H9 (cell line): ENCODE data around the gene ZNF117. TPM values are rescaled to one million over a fixed set of nuclear protein-coding genes. Genes with fewer than 3 reads are reported as not detected.

Experiments
- DNase-seq: peaks from one replicate; pipeline ENCODE4 v3.0.0-alpha.2; 2017
- H2AFZ ChIP-seq: one replicate; pipeline ENCODE4 v1.6.1; 2013; ENCODE audit warnings: mild to moderate bottlenecking, low read length, control low read depth, moderate library complexity
- H2AK5ac ChIP-seq: 2 replicates; pipeline ENCODE4 v1.6.1; 2013; ENCODE audit warnings: low read length, control low read depth, mixed read lengths; ENCODE audit not compliant: insufficient read length
- H2BK120ac ChIP-seq: one replicate; pipeline ENCODE4 v1.6.1; 2013; ENCODE audit warnings: low read depth, mild to moderate bottlenecking, low read length, control low read depth, inconsistent platforms; ENCODE audit not compliant: poor library complexity, severe bottlenecking
- H2BK12ac ChIP-seq: 2 replicates; pipeline ENCODE4 v1.6.1; 2013; ENCODE audit warnings: low read length, control low read depth, mixed read lengths, low read depth; ENCODE audit not compliant: insufficient read length
- H2BK15ac ChIP-seq: 2 replicates; pipeline ENCODE4 v1.6.1; 2013; ENCODE audit warnings: low read depth, low read length, control low read depth
- H2BK20ac ChIP-seq: one replicate; pipeline ENCODE4 v1.6.1; 2013; ENCODE audit warnings: low read depth, mild to moderate bottlenecking, low read length, control low read depth, inconsistent platforms; ENCODE audit not compliant: poor library complexity, severe bottlenecking
- H2BK5ac ChIP-seq: 2 replicates; pipeline ENCODE4 v1.6.1; 2013; ENCODE audit warnings: low read length, control low read depth, mixed read lengths; ENCODE audit not compliant: insufficient read length
- H3K14ac ChIP-seq: 2 replicates; pipeline ENCODE4 v1.6.1; 2013; ENCODE audit warnings: low read length, control low read depth; ENCODE audit not compliant: insufficient read depth
- H3K18ac ChIP-seq: 2 replicates; pipeline ENCODE4 v1.6.1; 2013; ENCODE audit warnings: low read depth, mild to moderate bottlenecking, mixed read lengths, low read length, control low read depth; ENCODE audit not compliant: insufficient read length
- H3K23ac ChIP-seq: 2 replicates; pipeline ENCODE4 v1.6.1; 2013; ENCODE audit warnings: low read length, control low read depth, mixed read lengths, low read depth; ENCODE audit not compliant: insufficient read length
- H3K23me2 ChIP-seq: 2 replicates; pipeline ENCODE4 v1.6.1; 2013; ENCODE audit warnings: low read depth, mild to moderate bottlenecking, mixed read lengths, low read length, control low read depth; ENCODE audit not compliant: insufficient read length, poor library complexity, severe bottlenecking
- H3K27ac ChIP-seq: 2 replicates; pipeline ENCODE4 v1.5.1; 2013; ENCODE audit warnings: low read length, control low read depth, mixed read lengths, low read depth; ENCODE audit not compliant: insufficient read length
- H3K27me3 ChIP-seq: 2 replicates; pipeline ENCODE4 v1.6.1; 2013; ENCODE audit warnings: low read length, control low read depth, inconsistent platforms; ENCODE audit not compliant: insufficient read depth
- H3K4ac ChIP-seq: 2 replicates; pipeline ENCODE4 v1.6.1; 2013; ENCODE audit warnings: low read depth, mild to moderate bottlenecking, control low read depth, inconsistent platforms, low read length, moderate library complexity
- H3K4me1 ChIP-seq: 2 replicates; pipeline ENCODE4 v1.6.1; 2013; ENCODE audit warnings: low read length, control low read depth, inconsistent platforms; ENCODE audit not compliant: insufficient read depth
- H3K4me2 ChIP-seq: 2 replicates; pipeline ENCODE4 v1.6.1; 2013; ENCODE audit warnings: low read length, control low read depth, mixed read lengths; ENCODE audit not compliant: insufficient read length, insufficient read depth
- H3K56ac ChIP-seq: 2 replicates; pipeline ENCODE4 v1.6.1; 2013; ENCODE audit warnings: low read depth, mild to moderate bottlenecking, mixed read lengths, low read length, control low read depth; ENCODE audit not compliant: insufficient read length
- H3K79me1 ChIP-seq: 2 replicates; pipeline ENCODE4 v1.6.1; 2013; ENCODE audit warnings: low read depth, mild to moderate bottlenecking, moderate library complexity, low read length, control low read depth, inconsistent platforms; ENCODE audit not compliant: insufficient read depth, poor library complexity, severe bottlenecking
- H3K79me2 ChIP-seq: 2 replicates; pipeline ENCODE4 v1.6.1; 2013; ENCODE audit warnings: low read length, control low read depth, inconsistent platforms; ENCODE audit not compliant: insufficient read depth
- H3K9ac ChIP-seq: 2 replicates; pipeline ENCODE4 v1.6.1; 2013; ENCODE audit warnings: low read length, control low read depth, mixed read lengths; ENCODE audit not compliant: insufficient read length; ENCODE audit errors: extremely low read depth
- H3K9me3 ChIP-seq: one replicate; pipeline ENCODE4 v1.6.1; 2013; ENCODE audit warnings: low read depth, low read length, inconsistent platforms; ENCODE audit not compliant: control insufficient read depth
- H3T11ph ChIP-seq: one replicate; pipeline ENCODE4 v1.6.1; 2013; ENCODE audit warnings: mild to moderate bottlenecking, low read length, control low read depth, inconsistent platforms
- H4K20me1 ChIP-seq: one replicate; pipeline ENCODE4 v1.6.1; 2013; ENCODE audit not compliant: control insufficient read depth, insufficient read length, insufficient read depth
- H4K5ac ChIP-seq: 2 replicates; pipeline ENCODE4 v1.6.1; 2013; ENCODE audit warnings: low read depth, mild to moderate bottlenecking, mixed read lengths, low read length, control low read depth; ENCODE audit not compliant: insufficient read length
- H4K8ac ChIP-seq: replicated peaks from 2 replicates; pipeline ENCODE4 v1.6.1; 2013; ENCODE audit warnings: low read length, control low read depth, mixed read lengths, low read depth; ENCODE audit not compliant: insufficient read length
- H4K91ac ChIP-seq: 2 replicates; pipeline ENCODE4 v1.6.1; 2013; ENCODE audit warnings: low read depth, mild to moderate bottlenecking, moderate library complexity, mixed read lengths, low read length, control low read depth; ENCODE audit not compliant: insufficient read length
- H3K27ac Mint-ChIP-seq, 3 experiments: 2 replicates in 2 of 3; 3 replicates in 1 of 3; pipeline ENCODE4 v1.8.0; 2020 to 2021; ENCODE audit warnings: mixed read lengths in 3 of 3, mild to moderate bottlenecking in 1 of 3, moderate library complexity in 1 of 3
- H3K27me3 Mint-ChIP-seq: 2 replicates; pipeline ENCODE4 v1.8.0; 2021; ENCODE audit warnings: low read depth, mild to moderate bottlenecking, moderate library complexity, mixed read lengths
- H3K36me3 Mint-ChIP-seq, 3 experiments: 2 replicates in 2 of 3; 3 replicates in 1 of 3; pipeline ENCODE4 v1.8.0; 2020 to 2021; ENCODE audit warnings: low read depth in 3 of 3, mixed read lengths in 3 of 3; ENCODE audit not compliant: insufficient read depth in 1 of 3
- H3K4me1 Mint-ChIP-seq, 2 experiments: 2 replicates each; pipeline ENCODE4 v1.8.0; 2020; ENCODE audit warnings: mixed read lengths in 2 of 2
- H3K4me3 Mint-ChIP-seq, 2 experiments: 2 replicates in 1 of 2; 3 replicates in 1 of 2; pipeline ENCODE4 v1.8.0; 2020 to 2021; ENCODE audit warnings: mild to moderate bottlenecking in 2 of 2, mixed read lengths in 2 of 2, moderate library complexity in 1 of 2
- H3K9me3 Mint-ChIP-seq, 2 experiments: 2 replicates in 1 of 2; 3 replicates in 1 of 2; pipeline ENCODE4 v1.8.0; 2020; ENCODE audit warnings: mild to moderate bottlenecking in 2 of 2, mixed read lengths in 2 of 2, moderate library complexity in 1 of 2
- WGBS: extraction: QIAGEN DNeasy Blood & Tissue Kit; methylation state at CpG from one replicate; pipeline ENCODE4 v1.1.7; 2013; ENCODE audit warnings: missing lambda C conversion rate, low lambda C conversion rate, mixed read lengths; ENCODE audit not compliant: insufficient read length; ENCODE audit errors: extremely low coverage; 5-methylcytosine and 5-hydroxymethylcytosine counted together
- total RNA-seq: library from RNA; stranded (reverse); gene quantifications from 2 replicates; pipeline ENCODE4 v1.2.1, GENCODE V29; 2021
- TF ChIP-seq, protein P1 (sequence below): fragments of 200-600 bp; sonication (generic); conservative IDR thresholded peaks from 3 replicates; pipeline ENCODE4 v1.8.0; 2021; ENCODE audit warnings: antibody characterized with exemption, mild to moderate bottlenecking

The ZNF117 gene
- total RNA-seq, 1 experiment from 2014 or later, result 13.6 TPM

DNA sequence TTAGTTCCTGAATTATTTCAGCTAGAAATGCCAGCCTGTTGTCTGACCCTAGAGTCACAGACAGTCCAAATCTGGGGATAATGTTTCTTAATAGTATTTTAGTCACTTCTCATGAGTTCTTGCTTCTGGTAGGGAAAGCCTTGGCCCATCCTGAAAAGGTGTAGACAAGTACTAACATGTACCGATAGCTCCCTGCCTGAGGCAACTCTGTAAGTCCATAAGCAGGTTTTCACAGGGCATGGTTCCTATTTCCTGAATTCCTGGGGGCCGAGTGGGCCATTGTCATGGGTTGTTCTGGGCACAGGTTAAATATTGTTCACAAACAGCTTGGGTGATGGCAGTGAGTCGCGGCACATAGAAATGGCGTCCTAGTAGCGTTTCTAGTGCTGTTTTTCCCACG is 3.1 kb upstream of the ZNF117 start:
- TF ChIP-seq, protein P1, sequence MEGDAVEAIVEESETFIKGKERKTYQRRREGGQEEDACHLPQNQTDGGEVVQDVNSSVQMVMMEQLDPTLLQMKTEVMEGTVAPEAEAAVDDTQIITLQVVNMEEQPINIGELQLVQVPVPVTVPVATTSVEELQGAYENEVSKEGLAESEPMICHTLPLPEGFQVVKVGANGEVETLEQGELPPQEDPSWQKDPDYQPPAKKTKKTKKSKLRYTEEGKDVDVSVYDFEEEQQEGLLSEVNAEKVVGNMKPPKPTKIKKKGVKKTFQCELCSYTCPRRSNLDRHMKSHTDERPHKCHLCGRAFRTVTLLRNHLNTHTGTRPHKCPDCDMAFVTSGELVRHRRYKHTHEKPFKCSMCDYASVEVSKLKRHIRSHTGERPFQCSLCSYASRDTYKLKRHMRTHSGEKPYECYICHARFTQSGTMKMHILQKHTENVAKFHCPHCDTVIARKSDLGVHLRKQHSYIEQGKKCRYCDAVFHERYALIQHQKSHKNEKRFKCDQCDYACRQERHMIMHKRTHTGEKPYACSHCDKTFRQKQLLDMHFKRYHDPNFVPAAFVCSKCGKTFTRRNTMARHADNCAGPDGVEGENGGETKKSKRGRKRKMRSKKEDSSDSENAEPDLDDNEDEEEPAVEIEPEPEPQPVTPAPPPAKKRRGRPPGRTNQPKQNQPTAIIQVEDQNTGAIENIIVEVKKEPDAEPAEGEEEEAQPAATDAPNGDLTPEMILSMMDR, result no peak
- no peaks in the 10 kb centered on the region for H3K79me2 ChIP-seq
- H2BK5ac ChIP-seq, result no peak overlapping the region
- Mint-ChIP-seq H3K9me3 (peaks cover 83 to 89% of the 10 kb centered on the region in 2 experiments), H3K4me1 (peaks cover 15% of the 10 kb centered on the region in 2 experiments), H3K27me3 (no peaks in the 10 kb centered on the region), H3K4me3 (no peak overlapping the region), H3K36me3 (peaks cover 78 to 86% (median 80%) of the 10 kb centered on the region in 3 experiments), H3K27ac (no peak overlapping the region)
- no peak overlapping the region for H3K23ac ChIP-seq
- H3K23me2 ChIP-seq, result no peaks in the 10 kb centered on the region
- H3K27me3 ChIP-seq, result no peaks in the 10 kb centered on the region
- H3K4me2 ChIP-seq, result no peak overlapping the region
- H3K4me1 ChIP-seq, result no peaks in the 10 kb centered on the region; the same call in 1 of the 2 replicates
- H3K79me1 ChIP-seq, result no peaks in the 10 kb centered on the region
- H2AK5ac ChIP-seq, result no peak overlapping the region
- no peak overlapping the region for H3K56ac ChIP-seq
- H4K20me1 ChIP-seq, result no peaks in the 10 kb centered on the region
- H2BK20ac ChIP-seq, result no peak overlapping the region
- H3K14ac ChIP-seq, result no peak overlapping the region
- no peak overlapping the region for H4K91ac ChIP-seq
- H2AFZ ChIP-seq, result no peak overlapping the region
- H3K27ac ChIP-seq, result no peak overlapping the region
- no peak overlapping the region for H3K18ac ChIP-seq
- no peak overlapping the region for H3T11ph ChIP-seq
- no peak overlapping the region for H2BK15ac ChIP-seq
- no peak overlapping the region for H2BK12ac ChIP-seq
- DNase-seq, result no peak
- peaks cover 45% of the 10 kb centered on the region for H3K9me3 ChIP-seq
- no peak overlapping the region for H2BK120ac ChIP-seq
- H3K9ac ChIP-seq, result no peak overlapping the region
- no peak overlapping the region for H4K5ac ChIP-seq
- H3K4ac ChIP-seq, result no peak overlapping the region
- no peak overlapping the region for H4K8ac ChIP-seq
- no CpG with 5 or more reads among the region's 7 CpGs for WGBS
